Keratinocyte (primary cell): ENCODE measurements around the gene FN3K. TPM values are rescaled to one million over a fixed set of nuclear protein-coding genes. Genes with fewer than 3 reads are reported as not detected.

ENCODE experiments used
- DNase-seq: peaks from one replicate; pipeline ENCODE4 v3.0.0-alpha.2; 2011; ENCODE audit warnings: low read depth, missing footprints, low spot score
- FAIRE-seq: peaks from 2 replicates; lab custom pipeline; 2011; peaks lifted over from hg19 to GRCh38; lab: Jason Lieb, UNC
- H2AFZ ChIP-seq: 2 replicates; pipeline ENCODE4 v1.6.0; 2012; ENCODE audit warnings: low read length, control low read depth, inconsistent platforms; ENCODE audit not compliant: control insufficient read depth
- H3K27ac ChIP-seq: 2 replicates; pipeline ENCODE4 v1.5.1; 2011; ENCODE audit warnings: low read length; ENCODE audit not compliant: control insufficient read depth, insufficient read depth
- H3K27me3 ChIP-seq: 3 replicates; pipeline ENCODE4 v1.6.0; 2011; ENCODE audit warnings: low read length; ENCODE audit not compliant: control insufficient read depth, insufficient read depth; ENCODE audit errors: extremely low read depth
- H3K36me3 ChIP-seq, 2 experiments: 2 replicates in 1 of 2; 3 replicates in 1 of 2; pipeline ENCODE4 v1.5.1; 2011; ENCODE audit warnings: low read length in 2 of 2, mild to moderate bottlenecking in 1 of 2; ENCODE audit not compliant: control insufficient read depth in 2 of 2, insufficient read depth in 2 of 2; ENCODE audit errors: extremely low read depth in 1 of 2
- H3K4me1 ChIP-seq: 3 replicates; pipeline ENCODE4 v1.5.1; 2011; ENCODE audit warnings: low read length; ENCODE audit not compliant: control insufficient read depth, insufficient read depth; ENCODE audit errors: extremely low read depth
- H3K4me2 ChIP-seq: 3 replicates; pipeline ENCODE4 v1.6.0; 2011; ENCODE audit warnings: low read depth, low read length; ENCODE audit not compliant: control insufficient read depth, insufficient read depth; ENCODE audit errors: extremely low read depth
- H3K4me3 ChIP-seq, 3 experiments: fragments of 200-600 bp in 1 of 3; sonication (generic) in 1 of 3; 2 replicates in 2 of 3; 3 replicates in 1 of 3; pipeline ENCODE4 v1.5.1; 2011 to 2016; ENCODE audit warnings: low read length in 3 of 3, mild to moderate bottlenecking in 3 of 3, control low read depth in 2 of 3, inconsistent platforms in 1 of 3, low read depth in 1 of 3, mixed read lengths in 1 of 3, mixed run types in 1 of 3, moderate library complexity in 1 of 3; ENCODE audit not compliant: control insufficient read depth in 2 of 3, insufficient read depth in 2 of 3; ENCODE audit errors: extremely low read depth in 1 of 3
- H3K79me2 ChIP-seq: 2 replicates; pipeline ENCODE4 v1.6.0; 2012; ENCODE audit warnings: low read length; ENCODE audit not compliant: control insufficient read depth, insufficient read depth
- H3K9ac ChIP-seq: 3 replicates; pipeline ENCODE4 v1.6.0; 2011; ENCODE audit warnings: low read length; ENCODE audit not compliant: control insufficient read depth, insufficient read depth; ENCODE audit errors: extremely low read depth
- H3K9me1 ChIP-seq: 3 replicates; pipeline ENCODE4 v1.6.0; 2011; ENCODE audit warnings: low read length; ENCODE audit not compliant: control insufficient read depth, insufficient read depth; ENCODE audit errors: extremely low read depth
- H3K9me3 ChIP-seq: 2 replicates; pipeline ENCODE4 v1.5.1; 2012; ENCODE audit warnings: low read depth, low read length; ENCODE audit not compliant: control insufficient read depth
- H4K20me1 ChIP-seq: 3 replicates; pipeline ENCODE4 v1.6.0; 2011; ENCODE audit warnings: low read length; ENCODE audit not compliant: control insufficient read depth, insufficient read depth; ENCODE audit errors: extremely low read depth
- CTCF ChIP-seq, 3 experiments: IDR thresholded peaks in 1 of 3; conservative IDR thresholded peaks in 1 of 3; optimal IDR thresholded peaks in 1 of 3; 2 replicates in 2 of 3; 3 replicates in 1 of 3; pipeline versions ENCODE3 to v1.5.1; 2011; ENCODE audit warnings: low read length in 3 of 3, mild to moderate bottlenecking in 3 of 3, moderate library complexity in 2 of 3, control low read depth in 1 of 3, inconsistent platforms in 1 of 3; ENCODE audit not compliant: insufficient read depth in 2 of 3; ENCODE audit errors: extremely low read depth in 1 of 3
- EZH2 ChIP-seq: IDR thresholded peaks from one replicate; pipeline ENCODE4 v1.6.1; 2012; ENCODE audit warnings: inconsistent platforms, mild to moderate bottlenecking, low read length, moderate library complexity
- dilution Hi-C: fragments of 300-500 bp; cut with MboI; formaldehyde crosslinking; loops from one replicate; pipeline ENCODE4 v1.7.0; 2020; ENCODE audit warnings: low sequenced_read_pairs; ENCODE audit not compliant: extremely low pct_ligation_motif_present
- polyA plus RNA-seq, 5 experiments: library from polyadenylated mRNA; depleted of rRNA in 3 of 5; stranded (reverse) in 3 of 5; stranded (forward) in 1 of 5; unstranded in 1 of 5; fragments of >200 nt; gene quantifications; 1 replicate in 1 of 5; 2 replicates in 3 of 5; 3 replicates in 1 of 5; pipeline versions ENCODE4 v1.2.1 to v1.2.3, GENCODE V29; 2011 to 2012; ENCODE audit warnings: missing spikeins in 2 of 5, low read depth in 1 of 5, low replicate concordance in 1 of 5

Gene FN3K
- polyA plus RNA-seq, 1 donor (not counting 4 experiments of a cell fraction or from before 2014, with no cell fraction given), result 0.10 TPM

- H3K27me3 ChIP-seq, result no peaks in the 10 kb centered on the region
- H3K9me1 ChIP-seq, result no peaks in the 10 kb centered on the region
- no peak for TF ChIP-seq CTCF (optimal IDR thresholded peaks at IDR 0.05 in 1 of 3, IDR thresholded peaks at IDR 0.05 in 1 of 3, conservative IDR thresholded peaks at IDR 0.05 in 1 of 3; ENCODE audit: extremely low read depth in 1 of 3, insufficient read depth in 2 of 3, low read length in 3 of 3)
- no peak for TF ChIP-seq EZH2
- peak overlapping the region; percentile 55 for H3K4me2 ChIP-seq
- H2AFZ ChIP-seq, result peak overlapping the region; percentile 46
- DNase-seq (peak; percentile 33), FAIRE-seq (peak; percentile 68)
- no peaks in the 10 kb centered on the region for H4K20me1 ChIP-seq
- H3K9ac ChIP-seq, result peak overlapping the region; percentile 34
- dilution Hi-C loops, result no loop called here
- H3K4me1 ChIP-seq, result peaks cover 11% of the 10 kb centered on the region
- H3K9me3 ChIP-seq, result no peaks in the 10 kb centered on the region
- peaks cover 2% of the 10 kb centered on the region for H3K79me2 ChIP-seq
- no peak overlapping the region for H3K4me3 ChIP-seq
- H3K36me3 ChIP-seq, result peaks cover 0 to 5% of the 10 kb centered on the region in 2 experiments
- peak overlapping the region; percentile 26 for H3K27ac ChIP-seq
Measured at GRCh38 chr17:82687375-82687861, 48.0 kb upstream of the FN3K start.

GRCh38 chr17:82687871-82688270 lies 47.5 kb upstream of the FN3K start:
- peak overlapping the region; percentile 55 for H3K4me2 ChIP-seq
- peak; percentile 41 for FAIRE-seq
- peaks cover 2% of the 10 kb centered on the region for H3K79me2 ChIP-seq
- H3K4me1 ChIP-seq, result peaks cover 11% of the 10 kb centered on the region
- no peaks in the 10 kb centered on the region for H3K9me1 ChIP-seq
- H3K9ac ChIP-seq, result peak overlapping the region; percentile 9
- no peaks in the 10 kb centered on the region for H3K9me3 ChIP-seq
- H3K27me3 ChIP-seq, result no peaks in the 10 kb centered on the region
- TF ChIP-seq EZH2, result no peak
- TF ChIP-seq CTCF (optimal IDR thresholded peaks at IDR 0.05 in 1 of 3, IDR thresholded peaks at IDR 0.05 in 1 of 3, conservative IDR thresholded peaks at IDR 0.05 in 1 of 3; ENCODE audit: extremely low read depth in 1 of 3, insufficient read depth in 2 of 3, low read length in 3 of 3), result no peak
- no peaks in the 10 kb centered on the region for H4K20me1 ChIP-seq
- no peak for DNase-seq
- H3K36me3 ChIP-seq, result peaks cover 0 to 5% of the 10 kb centered on the region in 2 experiments
- dilution Hi-C loops, result no loop called here
- no peak overlapping the region for H2AFZ ChIP-seq
- no peak overlapping the region for H3K4me3 ChIP-seq
- H3K27ac ChIP-seq, result peak overlapping the region; percentile 26
